NB4 (cell line): ENCODE results near the gene ITFG2.

ENCODE experiments used
- MYC ChIP-seq: IDR thresholded peaks from 2 replicates; pipeline ENCODE4 v1.6.1; 2011; ENCODE audit warnings: low read depth, low read length
- POLR2A ChIP-seq: IDR thresholded peaks from 2 replicates; pipeline ENCODE4 v1.6.1; 2011; ENCODE audit warnings: mild to moderate bottlenecking; ENCODE audit not compliant: insufficient read length; ENCODE audit errors: extremely low read depth
- TF ChIP-seq, protein P1 (sequence below): IDR thresholded peaks from one replicate; pipeline ENCODE4 v1.5.1; 2012; ENCODE audit warnings: low read depth, low read length

DNA sequence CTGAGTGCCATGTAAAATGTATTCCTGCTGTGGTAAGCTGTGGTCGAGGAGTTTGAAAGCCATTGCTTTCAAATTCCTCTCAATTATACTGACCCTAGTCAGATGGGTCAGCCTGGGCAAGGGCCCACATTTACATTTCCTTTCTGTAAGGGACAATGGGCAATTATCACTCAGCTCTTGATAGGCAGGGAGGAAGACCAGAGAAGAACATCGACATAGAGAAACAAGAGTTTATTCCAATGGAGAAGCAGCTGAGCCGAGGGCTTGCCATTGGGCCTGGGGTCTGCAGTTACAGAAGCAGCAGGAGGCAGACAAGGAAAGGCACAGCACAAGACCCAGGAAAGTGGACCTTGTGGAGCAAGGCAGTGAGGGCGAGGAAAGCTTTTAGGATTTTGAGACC lies 12.7 kb downstream of the ITFG2 start:
- TF ChIP-seq, protein P1, sequence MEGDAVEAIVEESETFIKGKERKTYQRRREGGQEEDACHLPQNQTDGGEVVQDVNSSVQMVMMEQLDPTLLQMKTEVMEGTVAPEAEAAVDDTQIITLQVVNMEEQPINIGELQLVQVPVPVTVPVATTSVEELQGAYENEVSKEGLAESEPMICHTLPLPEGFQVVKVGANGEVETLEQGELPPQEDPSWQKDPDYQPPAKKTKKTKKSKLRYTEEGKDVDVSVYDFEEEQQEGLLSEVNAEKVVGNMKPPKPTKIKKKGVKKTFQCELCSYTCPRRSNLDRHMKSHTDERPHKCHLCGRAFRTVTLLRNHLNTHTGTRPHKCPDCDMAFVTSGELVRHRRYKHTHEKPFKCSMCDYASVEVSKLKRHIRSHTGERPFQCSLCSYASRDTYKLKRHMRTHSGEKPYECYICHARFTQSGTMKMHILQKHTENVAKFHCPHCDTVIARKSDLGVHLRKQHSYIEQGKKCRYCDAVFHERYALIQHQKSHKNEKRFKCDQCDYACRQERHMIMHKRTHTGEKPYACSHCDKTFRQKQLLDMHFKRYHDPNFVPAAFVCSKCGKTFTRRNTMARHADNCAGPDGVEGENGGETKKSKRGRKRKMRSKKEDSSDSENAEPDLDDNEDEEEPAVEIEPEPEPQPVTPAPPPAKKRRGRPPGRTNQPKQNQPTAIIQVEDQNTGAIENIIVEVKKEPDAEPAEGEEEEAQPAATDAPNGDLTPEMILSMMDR, result no peak
- no peak for TF ChIP-seq POLR2A
- no peak for TF ChIP-seq MYC
